Activated CD4-positive, alpha-beta T cell treated with anti-CD3 and anti-CD28 coated beads for 4 hours (primary cell): ENCODE results near the gene LRRC18.

ENCODE experiments used
- DNase-seq, 2 donors: peaks; one replicate each; pipeline ENCODE4 v3.0.0-alpha.2; 2020

The LRRC18 gene

GRCh38 chr10:48905311-48905710 lies 34.3 kb downstream of the LRRC18 start:
- no peak for DNase-seq

- no peak for DNase-seq
These were observed 34.8 kb downstream of the LRRC18 start for GRCh38 chr10:48904861-48905260.

GRCh38 chr10:48903151-48903550 lies 36.5 kb downstream of the LRRC18 start:
- DNase-seq: no peak

- DNase-seq: no peak
These were observed 37.5 kb downstream of the LRRC18 start for GRCh38 chr10:48902096-48902495.

- no peak for DNase-seq
These were observed 38.3 kb downstream of the LRRC18 start for GRCh38 chr10:48901319-48901718.

- no peak for DNase-seq
These were observed 39.3 kb downstream of the LRRC18 start for GRCh38 chr10:48900371-48900801.

- DNase-seq: no peak
These were observed 39.9 kb downstream of the LRRC18 start for GRCh38 chr10:48899781-48900180.

- DNase-seq: no peak
These were observed 41.2 kb downstream of the LRRC18 start for GRCh38 chr10:48898426-48898825.

GRCh38 chr10:48897441-48897790 lies 42.2 kb downstream of the LRRC18 start:
- DNase-seq: no peak

GRCh38 chr10:48896756-48897440 lies 42.7 kb downstream of the LRRC18 start:
- DNase-seq: no peak

- DNase-seq: no peak
These were observed 43.8 kb downstream of the LRRC18 start for GRCh38 chr10:48895803-48896195.

- DNase-seq: no peak
These were observed 44.5 kb downstream of the LRRC18 start for GRCh38 chr10:48894911-48895802.

GRCh38 chr10:48890888-48891850 lies 48.5 kb downstream of the LRRC18 start:
- no peak for DNase-seq

GRCh38 chr10:48887982-48888381 lies 51.7 kb downstream of the LRRC18 start:
- DNase-seq: no peak

GRCh38 chr10:48885376-48885775 lies 54.3 kb downstream of the LRRC18 start:
- no peak for DNase-seq

GRCh38 chr10:48884179-48885045 lies 55.2 kb downstream of the LRRC18 start:
- no peak for DNase-seq

- DNase-seq: no peak
These were observed 55.9 kb downstream of the LRRC18 start for GRCh38 chr10:48883701-48884100.

GRCh38 chr10:48882881-48883280 lies 56.8 kb downstream of the LRRC18 start:
- no peak for DNase-seq

GRCh38 chr10:48881937-48882336 lies 57.7 kb downstream of the LRRC18 start:
- DNase-seq: no peak

- DNase-seq: no peak
These were observed 59.5 kb downstream of the LRRC18 start for GRCh38 chr10:48880016-48880705.

GRCh38 chr10:48879451-48879850 lies 60.2 kb downstream of the LRRC18 start:
- no peak for DNase-seq
